HL-60 (cell line): ENCODE measurements around the gene STIM2.

Experiments
- DNase-seq, 2 experiments: peaks; one replicate each; pipeline ENCODE4 v3.0.0-alpha.2; 2010 to 2020; ENCODE audit warnings: low read depth in 1 of 2, low spot score in 1 of 2
- H3K27ac ChIP-seq: fragments of 250-450 bp; sonication (Bioruptor Pico); replicated peaks from 2 replicates; pipeline ENCODE4 v1.5.1; 2020; ENCODE audit warnings: mild to moderate bottlenecking, moderate library complexity
- H3K27me3 ChIP-seq: fragments of 250-450 bp; sonication (Bioruptor Pico); 2 replicates; pipeline ENCODE4 v1.5.1; 2021; ENCODE audit warnings: mild to moderate bottlenecking, moderate library complexity; ENCODE audit not compliant: insufficient read depth, poor library complexity, severe bottlenecking
- H3K4me3 ChIP-seq: replicated peaks from 2 replicates; pipeline ENCODE4 v1.5.1; 2011; ENCODE audit warnings: mild to moderate bottlenecking, control low read depth, low read length; ENCODE audit not compliant: insufficient read depth
- CTCF ChIP-seq: IDR thresholded peaks from one replicate; pipeline ENCODE4 v1.5.1; 2011; ENCODE audit warnings: low read length, control low read depth, inconsistent platforms; ENCODE audit not compliant: insufficient read depth
- GABPA ChIP-seq: IDR thresholded peaks from 2 replicates; pipeline ENCODE4 v1.6.1; 2012; ENCODE audit warnings: low read depth
- POLR2AphosphoS5 ChIP-seq: IDR thresholded peaks from 2 replicates; pipeline ENCODE4 v1.6.1; 2012; ENCODE audit warnings: low read depth
- REST ChIP-seq: IDR thresholded peaks from 2 replicates; pipeline ENCODE4 v1.6.1; 2012; ENCODE audit warnings: low read depth; ENCODE audit not compliant: insufficient replicate concordance
- SPI1 ChIP-seq: IDR thresholded peaks from 2 replicates; pipeline ENCODE4 v1.6.1; 2012; ENCODE audit warnings: low read depth, mild to moderate bottlenecking, borderline replicate concordance

Gene STIM2

GRCh38 chr4:26829018-26829417 is 31.6 kb upstream of the STIM2 start:
- no peak overlapping the region for H3K27ac ChIP-seq
- no peaks in the 10 kb centered on the region for H3K27me3 ChIP-seq
- no peak for TF ChIP-seq CTCF
- TF ChIP-seq REST: no peak
- H3K4me3 ChIP-seq: no peak overlapping the region
- DNase-seq: no peak

GRCh38 chr4:26830033-26830432 is 30.6 kb upstream of the STIM2 start:
- Histone ChIP-seq H3K4me3 (no peak overlapping the region), H3K27ac (no peak overlapping the region), H3K27me3 (no peaks in the 10 kb centered on the region)
- no peak for DNase-seq
- TF ChIP-seq GABPA (no peak), POLR2AphosphoS5 (no peak), REST (no peak), CTCF (no peak), SPI1 (no peak)

GRCh38 chr4:26830701-26831100 is 29.9 kb upstream of the STIM2 start:
- no peak overlapping the region for H3K27ac ChIP-seq
- no peak overlapping the region for H3K4me3 ChIP-seq
- DNase-seq: no peak
- no peaks in the 10 kb centered on the region for H3K27me3 ChIP-seq
- no peak for TF ChIP-seq POLR2AphosphoS5
- TF ChIP-seq REST: no peak
- no peak for TF ChIP-seq SPI1
- TF ChIP-seq GABPA: no peak
- no peak for TF ChIP-seq CTCF
